GM21367 (cell line): ENCODE measurements around the gene TUT4.

Experiments
- ATAC-seq: cut with Tn5 transposase; IDR thresholded peaks from one replicate; pipeline ENCODE4 v1.9.1; 2021; ENCODE audit not compliant: unreplicated experiment

TUT4 gene

DNA sequence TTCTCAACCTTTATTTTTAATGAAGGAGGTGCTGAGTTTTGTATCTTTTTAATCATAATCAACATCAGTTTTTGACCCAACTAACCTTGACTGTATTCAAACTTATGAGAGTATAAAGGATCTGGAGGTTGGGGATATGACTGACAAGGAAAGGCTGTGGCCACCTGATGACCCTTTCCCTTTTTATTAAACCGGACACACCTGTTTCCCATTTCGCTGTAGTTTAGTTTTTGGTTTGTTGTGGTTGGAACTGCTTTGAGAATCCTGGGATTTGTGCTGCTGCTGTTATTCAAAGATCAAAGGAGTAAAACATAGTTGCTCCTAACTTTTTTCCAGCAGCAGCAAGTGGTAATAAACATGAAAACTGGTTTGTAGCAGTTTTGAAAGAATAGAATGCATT lies 136.1 kb downstream of the TUT4 start:
- ATAC-seq: no peak

DNA sequence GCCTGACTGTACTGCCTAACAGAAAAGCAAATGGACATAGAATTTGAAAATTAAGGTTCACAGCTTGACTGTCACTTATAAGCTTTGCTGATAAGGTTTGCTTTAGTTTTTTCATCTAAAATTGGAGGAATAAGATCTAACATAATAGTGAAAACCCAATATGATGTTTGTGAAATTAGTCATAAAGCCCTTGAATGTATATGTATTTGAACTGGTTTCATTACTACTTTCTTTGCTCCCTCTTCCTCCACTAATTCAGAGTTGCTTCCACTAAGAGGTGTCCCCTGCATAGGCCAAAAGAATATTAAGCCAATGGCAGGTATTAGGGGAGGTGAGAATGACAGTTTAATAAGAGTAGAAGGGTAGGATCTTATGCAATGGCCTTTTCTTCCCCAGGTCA lies 137.9 kb downstream of the TUT4 start:
- ATAC-seq: no peak

DNA sequence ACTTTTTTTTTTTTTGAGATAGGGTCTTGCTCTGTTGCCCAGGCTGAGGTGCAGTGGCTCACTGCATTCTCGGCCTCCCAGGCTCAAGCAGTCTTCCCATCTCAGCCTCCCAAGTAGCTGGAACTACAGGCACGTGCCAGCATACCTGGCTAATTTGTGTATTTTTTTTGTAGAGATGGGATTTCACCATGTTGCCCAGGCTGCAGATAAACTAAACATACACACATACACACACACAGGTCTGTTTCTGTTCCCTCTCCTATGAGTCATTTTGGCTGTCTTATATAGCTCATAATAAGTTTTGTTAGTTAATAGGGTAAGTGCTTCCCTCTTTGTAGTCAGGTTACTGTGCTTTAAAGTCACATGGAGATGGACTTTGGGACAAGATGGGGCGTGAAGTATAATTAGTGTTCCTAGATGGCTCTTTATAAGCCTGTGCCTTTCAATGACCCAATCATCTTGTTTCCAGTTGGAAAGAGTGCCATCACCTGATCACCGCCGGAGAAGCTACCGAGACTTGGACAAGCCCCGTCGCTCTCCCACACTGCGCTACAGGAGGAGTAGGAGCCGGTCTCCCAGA lies 139.4 kb downstream of the TUT4 start:
- ATAC-seq: no peak

DNA sequence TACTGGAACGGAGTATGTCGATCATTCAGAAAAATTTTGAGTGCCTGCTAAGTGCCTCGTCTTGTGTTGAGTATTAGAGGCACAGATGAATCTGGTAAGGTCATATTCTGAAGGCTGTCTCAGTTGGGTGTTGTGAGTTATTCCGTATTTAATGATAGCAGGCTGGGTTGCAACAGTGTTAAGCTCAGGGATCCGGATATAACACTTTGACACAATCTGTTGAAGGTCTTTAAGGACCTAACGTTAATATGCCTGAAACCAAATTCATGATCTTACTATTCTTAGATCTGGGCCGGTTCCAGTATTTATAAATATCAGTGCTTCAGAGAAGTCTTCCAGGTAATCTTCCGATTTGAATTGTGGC lies 147.9 kb downstream of the TUT4 start:
- ATAC-seq: no peak

DNA sequence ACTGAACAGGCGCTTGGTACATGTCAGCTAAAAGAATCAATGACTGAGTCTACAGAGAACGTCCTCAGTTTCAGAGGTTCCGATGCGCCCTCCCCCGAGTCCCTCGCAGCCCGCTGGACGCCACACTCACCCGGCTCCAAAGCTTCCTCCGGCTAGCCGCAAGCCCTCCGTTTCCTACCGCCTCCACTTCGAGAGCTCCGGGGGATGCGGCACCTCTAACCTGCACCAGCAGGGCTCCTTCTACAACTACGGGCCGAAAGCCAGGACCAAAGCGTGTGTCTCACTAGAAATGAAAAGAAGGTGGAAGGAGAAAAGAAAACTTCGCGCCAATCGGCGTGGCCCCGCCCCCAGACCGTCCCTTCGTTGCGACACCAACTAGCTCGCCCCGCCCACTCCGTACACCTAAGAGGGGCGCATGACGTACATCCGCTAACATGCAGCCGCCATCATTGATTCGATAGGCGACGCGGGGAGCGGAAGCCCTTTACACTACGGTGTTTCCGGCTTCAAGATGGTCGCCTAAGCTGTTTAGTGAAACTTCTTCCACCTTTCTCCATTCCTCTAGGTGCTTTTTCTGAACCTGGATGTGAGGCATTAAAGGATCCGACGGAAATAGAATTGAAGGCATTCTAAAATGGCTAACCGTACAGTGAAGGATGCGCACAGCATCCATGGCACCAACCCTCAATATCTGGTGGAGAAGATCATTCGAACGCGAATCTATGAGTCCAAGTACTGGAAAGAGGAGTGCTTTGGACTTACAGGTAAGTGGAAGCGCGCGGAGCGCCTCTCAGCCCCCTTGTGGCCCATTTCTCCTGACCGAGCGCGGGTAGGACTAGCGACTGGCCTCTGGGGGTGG lies 148.5 kb downstream of the TUT4 start, which contains the start of the genes ORC1 and PRPF38A:
Gene ORC1, minus strand, starts transcription at position 308 of the 859 bp plus-strand sequence. CDS start 2,200 bp downstream, outside the sequence.
Gene PRPF38A, plus strand, starts transcription at position 487 of the 859 bp plus-strand sequence. Its CDS starts 148 bp downstream, at position 635.
- ATAC-seq: peak; percentile 85

DNA sequence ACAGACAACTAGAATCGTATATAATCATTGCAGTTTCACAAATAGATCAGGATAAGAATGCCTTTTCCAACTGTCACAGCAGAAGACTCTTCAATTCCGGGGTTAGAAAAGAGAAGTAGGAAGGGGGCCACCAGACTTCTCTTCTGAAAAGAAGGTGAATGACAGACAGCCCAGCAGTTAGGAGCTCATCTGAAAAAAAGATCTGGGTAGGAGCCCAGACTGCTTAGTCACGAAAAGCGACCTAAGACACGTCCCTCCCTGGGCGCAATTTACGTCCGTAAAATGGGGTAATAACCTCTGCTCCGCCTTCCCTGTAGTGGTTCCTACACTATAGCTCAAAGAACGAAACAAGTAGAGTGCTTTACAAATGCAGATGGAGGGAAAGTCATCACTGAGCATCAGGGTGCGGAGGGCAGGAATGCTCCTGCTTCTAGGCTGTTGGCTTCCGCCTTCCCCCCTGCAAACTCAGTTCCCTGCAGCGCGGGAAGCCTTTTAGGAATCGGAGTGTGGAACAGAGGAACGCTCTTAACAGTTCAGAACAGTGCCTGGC lies 149.3 kb downstream of the TUT4 start:
- peak; percentile 32 for ATAC-seq

DNA sequence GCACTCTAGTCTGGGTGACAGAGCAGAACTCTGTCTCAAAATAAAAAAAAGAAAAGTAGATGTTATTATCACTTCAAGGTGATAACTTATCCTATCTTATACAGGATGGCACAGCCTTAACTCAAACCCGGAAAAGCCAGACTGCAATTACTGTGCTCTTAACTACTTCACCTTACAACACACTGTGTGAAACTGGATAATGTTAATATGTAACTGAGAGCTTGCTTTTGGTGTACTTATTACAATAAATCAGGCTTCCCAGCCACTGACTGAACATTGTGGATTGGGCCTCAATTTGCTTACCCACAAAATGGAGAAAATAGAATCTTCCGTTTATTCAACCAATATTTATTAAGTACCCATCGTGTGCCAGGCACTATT lies 150.0 kb downstream of the TUT4 start:
- ATAC-seq: no peak

DNA sequence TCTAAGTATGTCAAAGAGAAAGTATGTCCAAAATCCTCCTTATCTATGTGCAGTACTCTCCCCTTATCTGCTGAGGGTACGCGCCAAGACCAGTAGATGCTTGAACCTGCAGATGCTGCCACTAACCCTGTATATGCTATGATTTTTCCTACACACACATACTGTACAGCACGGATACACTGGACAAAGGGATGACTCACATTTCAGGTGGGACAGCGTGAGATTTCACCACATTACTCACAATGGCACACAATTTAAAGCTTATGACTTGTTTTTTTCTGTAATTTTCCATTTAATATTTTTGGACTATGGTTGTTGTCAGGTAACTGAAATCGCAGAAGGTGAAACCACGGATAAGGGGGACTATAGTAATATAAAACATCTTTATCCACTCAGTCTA lies 152.8 kb downstream of the TUT4 start:
- ATAC-seq: no peak

DNA sequence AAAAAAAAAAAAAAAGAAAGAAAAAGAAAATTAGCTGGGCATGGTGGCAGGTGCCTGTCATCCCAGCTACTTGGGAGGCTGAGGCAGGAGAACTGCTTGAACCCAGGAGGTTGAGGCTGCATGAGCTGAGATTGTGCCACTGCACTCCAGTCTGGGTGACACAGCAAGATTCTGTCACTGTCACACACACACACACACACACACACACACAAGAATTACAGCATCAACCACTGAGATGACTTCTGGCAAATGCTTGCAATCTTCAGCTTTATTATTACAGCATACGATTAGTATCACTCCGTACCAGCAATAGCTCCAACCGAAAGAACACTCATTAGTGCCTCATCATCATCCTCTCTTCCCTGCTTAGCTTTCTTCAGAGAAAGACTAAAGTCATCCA lies 153.3 kb downstream of the TUT4 start:
- ATAC-seq: no peak

DNA sequence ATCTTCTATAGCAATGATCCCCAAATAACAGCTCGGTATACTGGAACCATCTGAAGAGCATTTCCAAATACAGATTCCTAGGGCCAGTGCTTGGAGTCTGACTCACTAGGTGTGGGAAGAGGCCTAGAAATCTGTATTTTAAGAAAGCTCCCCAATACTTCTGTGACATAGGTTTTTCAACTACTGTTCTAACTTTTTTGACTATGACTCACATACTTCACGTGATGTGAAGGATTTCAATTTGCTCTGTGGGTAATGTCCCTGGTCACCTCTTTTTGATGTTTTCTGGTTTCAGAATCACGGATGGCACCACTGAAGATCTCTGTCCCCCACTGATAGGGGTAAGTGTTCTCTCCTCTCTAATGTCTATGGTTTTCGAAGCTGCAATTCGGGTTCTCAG lies 159.7 kb downstream of the TUT4 start:
- ATAC-seq: no peak

DNA sequence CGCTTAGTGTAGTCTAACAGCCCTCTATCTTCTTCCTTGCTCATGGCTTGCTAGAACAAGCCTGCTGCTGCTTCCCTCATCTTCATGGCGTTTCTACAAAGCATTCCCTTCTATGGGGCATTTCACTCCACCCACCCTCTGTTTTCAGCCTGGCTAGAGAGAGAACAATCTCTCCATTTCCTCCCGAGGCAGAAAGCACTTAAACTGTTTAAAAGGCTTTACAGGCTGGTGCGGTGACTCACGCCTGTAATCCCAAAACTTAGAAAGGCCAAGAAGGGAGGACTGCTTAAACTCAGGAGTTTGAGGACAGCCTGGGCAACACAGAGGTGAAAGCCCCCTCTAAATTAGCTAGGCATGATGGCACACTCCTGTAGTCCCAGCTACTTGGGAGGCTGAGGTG lies 166.4 kb downstream of the TUT4 start:
- ATAC-seq: no peak

DNA sequence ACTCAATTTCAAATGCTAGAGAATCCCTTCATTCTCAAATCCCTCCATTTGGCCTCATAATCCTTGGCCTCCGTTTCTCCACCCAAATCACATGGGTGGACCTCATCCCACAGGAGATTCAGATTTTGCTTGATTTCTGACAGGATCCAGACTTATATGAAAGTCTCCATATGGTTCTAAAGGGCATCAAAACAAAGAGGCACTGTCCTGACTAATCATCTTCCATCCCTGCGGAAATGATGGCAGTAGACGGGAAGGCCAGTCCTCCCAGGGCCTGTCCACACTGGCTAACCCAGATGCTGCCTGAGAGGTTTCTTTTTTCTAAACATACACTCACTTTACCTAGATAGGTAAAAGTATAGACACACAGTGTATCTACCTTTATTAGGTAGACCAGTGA lies 167.5 kb downstream of the TUT4 start:
- no peak for ATAC-seq
